EH (cell line): Measurements from ENCODE around the gene OR2T8.
"Not testable (repeated sequence)": the region's sequence is repeated elsewhere in the genome, so short reads cannot be mapped to it uniquely, and the experiment has no call there.

Experiments
- DNase-seq: peaks from one replicate; pipeline ENCODE4 v3.0.0-alpha.2; 2015; ENCODE audit warnings: low read depth

Gene OR2T8, protein sequence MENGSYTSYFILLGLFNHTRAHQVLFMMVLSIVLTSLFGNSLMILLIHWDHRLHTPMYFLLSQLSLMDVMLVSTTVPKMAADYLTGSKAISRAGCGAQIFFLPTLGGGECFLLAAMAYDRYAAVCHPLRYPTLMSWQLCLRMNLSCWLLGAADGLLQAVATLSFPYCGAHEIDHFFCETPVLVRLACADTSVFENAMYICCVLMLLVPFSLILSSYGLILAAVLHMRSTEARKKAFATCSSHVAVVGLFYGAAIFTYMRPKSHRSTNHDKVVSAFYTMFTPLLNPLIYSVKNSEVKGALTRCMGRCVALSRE

DNA sequence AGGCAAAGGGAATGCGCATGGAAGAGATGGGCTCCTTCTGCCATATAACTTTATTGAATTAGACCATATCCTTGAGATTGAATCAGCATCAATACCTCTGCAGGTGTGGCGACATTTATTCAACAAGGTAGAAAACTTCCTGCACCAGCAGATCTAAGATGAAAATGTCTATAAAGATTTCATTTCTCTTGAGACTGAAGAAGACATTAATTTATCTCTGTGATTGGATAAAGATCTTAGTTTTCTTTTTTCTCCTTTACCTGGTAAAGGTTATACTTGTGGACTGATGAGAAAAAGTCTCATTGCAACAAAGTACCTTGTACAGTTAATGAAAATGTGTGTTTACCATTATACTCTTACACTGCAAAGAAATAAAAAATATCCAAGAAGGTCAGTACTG lies at the start of gene OR2T8:
TSS of gene OR2T8 (plus strand) at position 301 of the 400 bp plus-strand sequence. CDS start 766 bp downstream, outside the sequence.
- no peak for DNase-seq

DNA sequence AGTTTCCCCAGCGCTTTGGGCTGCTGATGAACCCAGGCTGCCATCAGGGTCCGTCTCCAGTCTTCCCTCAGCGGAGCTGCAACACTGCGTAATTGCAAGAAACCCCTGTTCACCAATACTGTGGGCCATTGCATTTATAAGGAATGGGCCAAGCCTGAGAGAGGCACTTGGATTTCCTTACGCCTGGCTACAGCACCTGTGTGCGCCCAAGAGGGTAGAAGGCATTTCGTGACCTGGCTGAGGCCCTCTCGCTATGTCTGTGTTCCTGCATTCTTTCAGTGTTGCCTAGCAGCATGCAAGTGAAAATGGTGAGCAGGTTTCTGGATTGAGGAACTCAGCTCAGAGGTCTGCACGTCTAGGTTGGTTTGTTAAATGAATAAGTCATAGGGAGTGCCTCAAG lies 36.7 kb upstream of the OR2T8 start:
- no peak for DNase-seq

DNA sequence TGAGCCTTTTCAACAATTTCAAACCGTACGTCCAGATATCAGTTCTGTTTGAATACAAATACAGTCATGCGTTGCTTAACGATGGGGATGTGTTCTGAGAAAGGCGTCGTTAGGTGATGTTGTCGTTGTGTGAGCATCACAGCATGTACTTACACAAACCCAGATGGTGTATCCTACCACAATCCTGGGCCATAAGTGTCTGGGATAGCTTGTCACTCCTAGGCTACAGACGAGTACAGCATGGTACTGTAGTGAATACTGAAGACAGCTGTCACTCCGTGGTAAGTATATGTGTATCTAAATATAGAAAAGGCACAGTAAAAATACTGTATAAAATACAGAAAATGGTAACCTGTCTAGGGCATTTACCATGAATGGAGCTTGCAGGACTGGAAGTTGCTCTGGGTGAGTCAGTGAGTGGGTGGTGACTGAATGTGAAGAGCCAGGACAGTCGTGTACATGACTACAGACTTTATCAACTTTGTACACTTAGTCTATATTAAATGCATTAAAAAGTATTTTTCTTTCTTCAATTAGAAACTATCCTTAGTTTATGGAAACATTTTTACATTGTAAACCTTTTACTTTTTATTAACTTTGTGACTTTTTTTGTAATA lies 35.1 kb upstream of the OR2T8 start:
- no peak for DNase-seq

DNA sequence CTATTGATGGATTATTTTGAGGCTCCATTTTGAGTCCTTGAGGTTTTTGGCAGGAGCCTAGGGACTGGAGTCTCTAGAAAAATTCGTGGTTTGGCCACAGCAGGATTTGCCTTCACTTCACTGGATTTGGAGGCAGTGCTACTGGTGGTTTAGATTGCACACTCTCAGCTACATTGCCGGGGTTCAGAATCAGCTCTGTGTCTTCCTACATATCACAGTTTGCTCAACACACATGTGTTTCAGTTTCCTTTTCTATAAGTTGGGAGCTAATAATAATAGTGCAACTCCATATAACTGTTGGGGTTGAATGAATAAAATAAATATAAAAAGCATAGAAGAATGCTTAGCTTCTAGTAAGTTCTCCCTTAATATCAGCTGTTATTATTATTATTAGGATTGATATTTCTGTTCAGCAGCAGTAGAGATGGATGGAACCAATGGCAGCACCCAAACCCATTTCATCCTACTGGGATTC lies 24.9 kb upstream of the OR2T8 start, which contains the start of gene OR2W3:
TSS of gene OR2W3 (plus strand) at position 425 of the 475 bp plus-strand sequence. CDS start at position 425, 0 bp downstream.
- no peak for DNase-seq

DNA sequence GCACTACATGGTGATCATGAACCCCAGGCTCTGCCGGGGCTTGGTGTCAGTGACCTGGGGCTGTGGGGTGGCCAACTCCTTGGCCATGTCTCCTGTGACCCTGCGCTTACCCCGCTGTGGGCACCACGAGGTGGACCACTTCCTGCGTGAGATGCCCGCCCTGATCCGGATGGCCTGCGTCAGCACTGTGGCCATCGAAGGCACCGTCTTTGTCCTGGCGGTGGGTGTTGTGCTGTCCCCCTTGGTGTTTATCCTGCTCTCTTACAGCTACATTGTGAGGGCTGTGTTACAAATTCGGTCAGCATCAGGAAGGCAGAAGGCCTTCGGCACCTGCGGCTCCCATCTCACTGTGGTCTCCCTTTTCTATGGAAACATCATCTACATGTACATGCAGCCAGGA lies 24.1 kb upstream of the OR2T8 start:
- DNase-seq = no peak

DNA sequence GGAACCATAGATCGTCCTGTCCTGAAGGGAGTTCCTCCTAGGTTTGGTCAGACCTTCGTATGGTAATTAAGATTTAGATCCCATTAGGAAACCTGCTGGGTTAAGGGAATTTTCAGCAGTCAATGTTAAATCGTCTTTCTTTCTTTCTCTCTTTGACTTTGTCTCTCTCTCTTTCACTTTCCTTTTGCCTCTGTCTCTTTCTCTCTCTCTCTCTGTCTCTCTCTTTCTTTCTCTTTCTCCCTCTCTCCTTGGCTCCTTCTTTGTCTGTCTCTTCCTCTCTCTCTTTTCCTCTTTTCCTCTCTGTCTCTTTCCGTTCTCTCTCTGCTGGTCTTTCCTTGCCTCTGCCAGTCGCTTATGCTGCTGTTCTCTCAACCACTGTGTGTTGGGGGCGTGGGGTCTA lies 15.9 kb upstream of the OR2T8 start:
- DNase-seq = no peak

DNA sequence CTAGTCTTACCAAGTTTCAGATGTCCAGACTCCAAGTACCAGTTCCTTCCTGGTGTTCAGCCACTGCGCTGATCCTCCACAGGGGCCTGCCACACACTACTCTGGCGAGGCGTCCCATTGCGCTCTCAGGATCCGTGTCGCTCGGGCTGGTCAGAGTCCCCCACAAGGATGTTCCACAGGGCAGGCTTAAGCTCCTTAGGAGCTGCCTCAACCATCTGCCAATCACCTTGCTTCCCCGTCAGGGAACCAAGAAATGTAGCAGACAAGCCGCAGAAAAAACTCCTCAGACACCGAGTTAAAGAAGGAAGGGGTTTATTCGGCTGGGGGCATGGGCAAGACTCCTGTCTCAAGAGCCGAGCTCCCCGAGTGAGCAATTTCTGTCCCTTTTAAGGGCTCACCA lies 14.9 kb upstream of the OR2T8 start:
- DNase-seq = no peak

DNA sequence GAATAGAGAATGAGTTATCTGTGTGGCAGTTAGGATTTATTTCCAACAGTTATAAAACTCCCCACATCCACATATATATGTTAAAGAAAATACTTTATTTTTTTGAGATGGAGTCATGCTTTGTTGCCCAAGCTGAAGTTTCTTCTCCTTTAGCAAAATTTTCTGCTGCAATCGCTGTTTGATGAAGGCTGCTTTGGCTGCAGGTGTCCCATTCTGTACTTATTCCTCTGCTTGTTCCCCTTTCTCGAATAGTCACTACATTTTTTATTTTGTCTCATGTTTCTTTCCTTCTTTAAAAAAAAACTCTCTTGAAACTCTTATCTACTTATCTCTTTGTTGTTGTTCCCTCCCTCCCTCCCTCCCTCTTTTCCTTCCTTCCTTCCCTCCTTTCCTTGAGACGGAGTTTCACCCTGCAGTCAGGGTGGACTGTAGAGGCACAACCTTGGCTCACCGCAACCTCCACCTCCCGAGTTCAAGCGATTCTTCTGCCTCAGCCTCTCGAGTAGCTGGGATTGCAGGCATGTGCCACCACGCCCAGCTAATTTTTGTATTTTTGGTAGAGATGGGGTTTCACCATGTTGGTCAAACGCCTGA lies 14.0 kb upstream of the OR2T8 start:
- no peak for DNase-seq

DNA sequence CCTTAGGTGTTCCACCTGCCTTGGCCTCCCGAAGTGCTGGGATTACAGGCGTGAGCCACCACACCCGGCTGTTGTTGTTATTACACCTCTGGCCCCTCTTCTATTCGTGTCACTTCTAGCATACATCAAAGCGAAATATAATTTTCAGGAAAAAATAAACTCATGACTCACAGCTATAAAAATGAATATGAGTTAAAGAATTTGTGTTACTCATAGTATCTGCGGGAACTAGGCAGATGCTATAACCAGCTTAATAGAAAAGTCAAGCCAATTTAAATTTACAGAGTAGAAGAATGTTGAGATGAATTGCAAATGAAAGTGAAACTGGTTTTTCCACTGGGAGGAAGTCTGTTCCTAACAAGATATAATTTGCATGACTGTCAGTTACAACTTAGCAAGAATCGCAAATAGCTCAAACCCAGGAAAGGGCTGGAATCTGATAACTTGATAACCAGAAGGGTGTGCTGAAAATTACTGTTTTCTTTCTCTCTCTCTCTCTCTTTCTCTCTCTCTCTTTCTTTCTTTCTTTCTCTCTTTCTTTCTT lies 13.5 kb upstream of the OR2T8 start:
- peak; percentile 3 for DNase-seq

DNA sequence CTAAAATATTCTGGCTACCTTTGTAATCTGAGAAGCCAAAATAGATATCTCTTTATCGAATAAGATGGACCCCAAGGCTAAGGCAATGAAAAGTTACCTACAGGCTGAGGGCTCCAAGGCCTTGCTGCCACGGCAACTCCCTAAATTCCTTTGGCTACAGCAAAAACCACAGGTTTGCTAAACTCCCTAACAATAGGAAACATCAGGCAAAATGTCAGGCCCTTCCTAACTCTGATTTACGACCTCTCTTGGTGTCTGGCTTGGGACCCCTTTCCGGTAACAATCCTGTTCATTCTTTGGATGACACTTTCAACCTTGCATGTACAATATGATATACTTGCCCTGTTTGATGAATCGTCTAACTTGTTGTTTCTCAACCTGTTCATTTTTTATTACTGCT lies 11.3 kb upstream of the OR2T8 start:
- no peak for DNase-seq

DNA sequence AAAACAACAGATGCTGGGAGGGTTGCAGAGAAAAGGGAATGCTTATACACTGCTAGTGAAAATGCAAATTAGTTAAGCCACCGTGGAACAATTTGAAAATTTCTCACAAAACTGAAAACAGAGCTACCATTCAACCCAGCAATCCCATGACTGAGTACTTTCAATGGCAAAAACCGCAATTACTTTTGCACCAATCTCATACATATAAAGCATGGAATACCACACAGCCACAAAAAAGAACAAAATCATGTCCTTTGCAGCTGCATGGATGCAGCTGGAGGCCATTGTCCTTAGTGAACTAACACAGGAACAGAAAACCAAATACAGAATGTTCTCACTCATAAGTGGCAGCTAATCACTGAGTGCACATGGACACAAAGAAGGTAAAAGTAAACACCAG lies 6.3 kb upstream of the OR2T8 start:
- no peak for DNase-seq

DNA sequence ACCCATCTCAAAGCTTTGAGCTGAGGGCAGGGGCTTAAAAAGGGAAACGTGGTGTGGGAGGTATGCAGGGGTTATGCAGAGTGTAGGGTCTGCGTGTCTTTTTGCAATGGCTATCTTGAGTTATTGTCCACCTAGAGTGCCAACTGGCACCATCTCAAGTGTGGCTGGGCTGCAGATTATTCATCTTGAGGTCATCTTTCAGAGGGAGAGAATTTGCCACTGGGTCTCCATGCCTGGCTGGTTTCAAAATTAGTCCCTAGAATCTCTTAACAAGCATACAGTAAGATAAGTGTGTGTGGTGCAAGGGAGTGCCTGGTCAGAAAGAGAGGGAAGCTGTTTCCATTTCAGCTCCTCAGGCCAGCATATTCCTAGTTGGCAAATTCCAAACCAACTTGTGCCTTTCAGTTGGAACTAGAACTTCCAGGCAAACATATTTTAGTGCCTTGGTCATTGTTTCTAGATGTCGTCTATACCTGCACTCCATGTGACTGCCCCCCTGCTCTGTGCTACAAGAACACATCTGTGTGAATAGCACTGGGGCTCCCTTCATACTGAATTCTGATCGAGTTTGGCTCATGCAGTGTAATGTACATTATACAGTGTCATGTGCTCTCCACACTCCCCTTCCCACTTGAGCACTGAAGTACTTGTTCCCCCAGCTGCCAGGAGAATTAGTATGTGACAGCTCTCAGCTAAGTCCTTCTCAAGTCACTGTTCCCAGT lies 5.0 kb upstream of the OR2T8 start:
- no peak for DNase-seq

DNA sequence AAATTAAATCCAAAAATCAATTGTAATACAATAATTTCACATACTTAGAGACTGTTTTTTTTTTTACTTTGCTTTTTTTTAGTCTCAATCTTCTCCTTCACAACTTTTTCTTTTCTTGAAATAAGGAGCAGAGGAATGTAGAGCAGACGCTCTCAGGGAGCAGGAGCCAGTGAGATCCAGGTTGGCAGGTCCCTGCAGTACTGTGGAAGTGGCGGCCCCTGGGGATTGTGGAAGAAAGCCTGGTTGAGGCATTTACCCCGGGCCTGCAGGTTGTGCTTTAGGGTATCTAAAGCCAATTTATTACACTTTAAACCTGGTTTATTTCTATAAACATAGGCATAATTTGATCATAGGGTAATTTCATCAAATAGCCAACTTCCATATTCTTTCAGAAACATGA lies 3.9 kb downstream of the OR2T8 start:
- DNase-seq = no peak

DNA sequence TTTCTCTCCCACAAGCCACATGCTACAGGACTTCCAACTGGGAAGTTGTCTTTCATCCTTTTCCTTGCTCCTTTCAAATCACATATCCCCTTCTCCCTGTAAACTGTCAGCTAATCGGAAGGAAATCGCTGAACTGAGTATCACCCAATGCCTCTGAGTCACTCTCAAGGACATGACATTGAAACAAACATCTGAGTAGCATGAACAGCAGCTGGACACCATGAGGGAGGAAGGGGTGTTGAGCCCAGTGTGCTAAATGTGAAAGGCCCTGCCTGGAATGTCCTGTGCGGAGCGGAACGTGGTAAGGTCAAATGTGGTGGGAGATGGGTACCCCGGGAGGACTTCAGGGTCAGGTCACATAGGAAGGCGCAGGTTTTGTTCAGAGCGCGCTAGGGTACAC lies 4.8 kb downstream of the OR2T8 start, which contains the start of gene OR2AJ1:
TSS of gene OR2AJ1 (plus strand) at position 22 of the 400 bp plus-strand sequence. CDS start 8,880 bp downstream, outside the sequence.
- DNase-seq = no peak

DNA sequence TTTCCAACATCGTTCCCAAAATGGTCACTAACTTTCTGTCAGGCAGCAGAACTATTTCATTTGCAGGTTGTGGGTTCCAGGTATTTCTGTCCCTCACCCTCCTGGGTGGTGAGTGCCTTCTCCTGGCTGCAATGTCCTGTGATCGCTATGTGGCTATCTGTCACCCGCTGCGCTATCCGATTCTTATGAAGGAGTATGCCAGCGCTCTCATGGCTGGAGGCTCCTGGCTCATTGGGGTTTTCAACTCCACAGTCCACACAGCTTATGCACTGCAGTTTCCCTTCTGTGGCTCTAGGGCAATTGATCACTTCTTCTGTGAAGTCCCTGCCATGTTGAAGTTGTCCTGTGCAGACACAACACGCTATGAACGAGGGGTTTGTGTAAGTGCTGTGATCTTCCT lies 13.9 kb downstream of the OR2T8 start:
- DNase-seq = no peak

DNA sequence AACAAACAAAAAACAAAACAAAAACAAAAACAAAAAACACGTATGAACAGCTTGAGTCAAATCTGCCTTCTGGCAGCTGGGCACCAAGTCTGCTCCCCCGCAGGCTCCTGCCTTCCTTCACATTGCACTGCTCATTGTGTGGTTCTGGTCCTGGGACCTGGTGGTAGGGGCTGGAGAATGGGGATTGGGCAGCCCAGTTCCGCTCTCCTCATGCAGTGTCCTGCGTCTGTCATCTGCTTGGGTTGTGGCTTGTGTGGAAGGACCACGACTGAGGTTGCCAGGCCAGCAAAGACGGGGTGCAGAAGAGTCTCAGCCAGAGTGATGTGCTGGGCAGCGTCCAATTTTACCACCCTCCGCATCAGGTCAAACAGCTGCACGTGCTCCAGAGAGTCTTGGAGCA lies 15.7 kb downstream of the OR2T8 start:
- DNase-seq = no peak

DNA sequence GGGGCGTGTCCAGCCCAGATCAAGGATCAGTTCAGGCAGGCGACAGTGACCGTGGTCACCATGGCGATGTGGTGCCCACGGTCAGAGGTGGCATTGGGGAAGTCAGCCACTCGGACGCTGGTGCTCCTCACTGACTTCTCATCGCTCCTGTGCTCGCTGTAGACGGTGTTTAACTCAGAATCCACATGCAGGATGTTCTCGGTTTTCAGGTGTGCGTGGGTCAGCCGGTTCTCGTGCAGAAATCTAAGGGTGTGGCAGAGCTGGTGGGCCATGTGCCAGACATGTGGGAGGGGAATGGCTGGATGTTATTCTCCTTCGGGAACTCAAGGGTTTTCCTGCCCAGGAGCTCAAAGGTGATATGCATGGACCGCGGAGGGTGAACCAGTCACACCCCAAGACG lies 16.4 kb downstream of the OR2T8 start:
- no peak for DNase-seq

DNA sequence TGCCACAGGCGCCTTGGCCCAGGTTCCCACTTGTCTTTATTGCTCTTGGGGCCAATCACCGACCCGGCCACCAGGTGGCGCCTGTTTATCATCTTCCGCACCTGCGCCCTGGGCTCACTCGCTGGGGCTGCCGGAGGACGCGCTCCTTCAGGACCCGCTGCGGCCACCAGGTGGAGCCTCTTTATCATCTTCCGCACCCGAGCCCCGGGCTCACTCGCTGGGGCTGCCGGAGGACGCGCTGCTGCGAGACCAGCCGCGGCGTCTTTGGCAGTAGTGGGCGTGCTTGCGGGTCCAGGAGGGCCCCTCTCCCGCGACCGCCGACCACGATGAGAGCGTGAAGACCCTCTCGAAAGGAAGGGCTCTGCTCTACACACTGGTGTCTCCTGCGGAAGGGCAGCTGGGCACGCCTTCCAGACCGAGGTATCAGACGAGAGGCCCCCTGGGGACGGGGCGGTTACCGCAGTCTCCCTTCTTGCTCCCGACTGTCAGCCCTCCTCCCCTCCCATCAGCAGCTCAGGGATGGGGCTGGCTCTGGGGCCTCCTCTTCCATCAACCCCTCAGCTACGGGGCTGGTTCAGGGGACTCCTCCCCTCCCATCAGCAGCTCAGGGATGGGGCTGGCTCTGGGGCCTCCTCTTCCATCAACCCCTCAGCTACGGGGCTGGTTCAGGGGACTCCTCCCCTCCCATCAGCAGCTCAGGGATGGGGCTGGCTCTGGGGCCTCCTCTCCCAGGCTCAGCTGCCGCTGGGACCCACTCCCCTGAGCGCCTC lies 17.1 kb downstream of the OR2T8 start:
- DNase-seq = not testable (repeated sequence)

DNA sequence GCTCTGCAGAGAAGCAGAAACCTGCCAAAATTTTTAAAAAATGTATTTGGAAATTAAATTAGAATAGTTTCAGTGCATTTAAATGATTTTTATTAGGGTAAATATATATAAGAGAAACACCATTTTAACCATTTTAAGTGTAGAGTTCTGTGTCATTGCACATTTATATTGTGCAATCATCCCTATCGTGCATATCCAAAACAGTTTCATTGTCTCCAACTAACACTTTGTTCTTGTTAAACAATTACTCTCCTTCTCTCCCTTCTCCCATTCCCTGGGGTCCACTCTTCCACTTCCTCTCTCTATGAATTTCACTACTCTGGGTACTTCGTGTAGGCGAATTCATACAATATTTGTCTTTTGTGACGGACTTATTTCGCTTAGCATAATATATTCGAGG lies 22.6 kb downstream of the OR2T8 start:
- no peak for DNase-seq

DNA sequence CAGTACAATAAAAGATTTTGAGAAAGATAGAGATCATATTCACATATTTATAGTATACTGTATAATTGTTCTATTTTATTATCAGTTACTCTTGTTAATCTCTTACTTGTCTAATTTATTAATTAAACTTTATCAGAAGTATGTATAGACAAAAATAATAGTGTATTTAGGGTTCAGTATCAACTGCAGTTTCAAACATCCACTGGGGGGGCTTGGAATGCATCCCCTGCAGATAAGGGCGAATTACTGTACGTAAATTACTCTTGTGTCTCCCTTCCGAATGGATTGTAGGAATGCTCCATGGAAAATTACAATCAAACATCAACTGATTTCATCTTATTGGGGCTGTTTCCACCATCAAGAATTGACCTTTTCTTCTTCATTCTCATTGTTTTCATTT lies 28.5 kb downstream of the OR2T8 start, which contains the start of gene OR2L8:
TSS of gene OR2L8 (plus strand) at position 301 of the 400 bp plus-strand sequence. CDS start at position 301, 0 bp downstream.
- DNase-seq = no peak

DNA sequence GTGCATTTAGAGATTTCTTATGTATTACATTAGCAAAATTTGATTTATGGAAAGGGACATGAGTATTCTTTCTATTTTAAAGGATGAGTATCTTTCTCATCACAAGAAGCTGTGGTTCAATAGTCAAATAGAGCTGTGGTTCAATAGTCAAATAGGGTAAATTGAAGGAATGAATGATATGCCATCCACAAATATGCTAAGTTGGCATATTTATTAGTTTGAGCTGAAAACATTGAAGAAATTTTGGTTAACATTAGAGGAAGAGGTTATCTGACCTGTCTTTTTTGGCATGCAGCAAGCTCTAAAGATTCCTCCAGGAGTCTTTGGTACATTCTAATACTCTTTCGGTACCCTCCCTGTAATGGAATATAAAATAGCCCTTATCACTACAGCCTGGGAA lies 33.4 kb downstream of the OR2T8 start:
- no peak for DNase-seq
